Measurements from ENCODE around the gene CACNA1G. TPM values are rescaled to one million over a fixed set of nuclear protein-coding genes. Genes with fewer than 3 reads are reported as not detected.

The CACNA1G gene
- total and polyA plus RNA-seq, 10 donors, result 0.02 to 1.3 (median 0.09) TPM; not detected in 1

DNA sequence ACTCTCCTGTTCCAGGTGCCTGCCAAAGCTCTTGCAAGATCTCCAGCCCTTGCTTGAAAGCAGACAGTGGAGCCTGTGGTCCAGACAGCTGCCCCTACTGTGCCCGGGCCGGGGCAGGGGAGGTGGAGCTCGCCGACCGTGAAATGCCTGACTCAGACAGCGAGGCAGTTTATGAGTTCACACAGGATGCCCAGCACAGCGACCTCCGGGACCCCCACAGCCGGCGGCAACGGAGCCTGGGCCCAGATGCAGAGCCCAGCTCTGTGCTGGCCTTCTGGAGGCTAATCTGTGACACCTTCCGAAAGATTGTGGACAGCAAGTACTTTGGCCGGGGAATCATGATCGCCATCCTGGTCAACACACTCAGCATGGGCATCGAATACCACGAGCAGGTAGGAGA, 17.7 kb downstream of the CACNA1G start:
- 79 to 90% (median 83%) methylated on average over 5 to 16 of the region's 16 CpGs; no CpG with 5 or more reads in 1 of the 5 donors for WGBS, 5 donors

DNA sequence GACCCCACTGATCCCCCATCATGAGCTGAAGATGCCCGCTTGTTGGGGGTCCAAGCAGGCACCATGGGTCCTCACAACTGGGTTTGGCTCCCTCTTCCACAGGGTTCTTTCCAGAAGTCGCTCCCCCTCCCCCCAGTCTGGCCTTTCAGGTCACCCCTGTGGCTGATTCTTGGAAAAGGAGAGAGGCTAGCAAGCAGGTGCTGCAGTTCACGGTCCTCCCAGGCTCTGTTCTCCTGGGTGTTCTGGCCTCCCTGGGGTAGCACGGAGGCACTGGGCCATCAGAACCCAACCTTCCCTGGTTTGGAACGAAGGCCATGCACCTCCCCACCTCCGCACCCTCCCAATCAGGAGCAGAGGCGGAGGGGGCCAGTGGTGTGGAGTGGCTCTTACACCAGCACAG, 18.9 kb downstream of the CACNA1G start:
- H3K27ac ChIP-seq, result no peak overlapping the region
- H3K4me1 ChIP-seq, result no peaks in the 10 kb centered on the region
- H3K27me3 ChIP-seq (replicated peaks in 1 of 7), result peaks cover 0 to 46% (median 0%) of the 10 kb centered on the region in 7 donors
- H3K36me3 ChIP-seq, result no peaks in the 10 kb centered on the region
- WGBS, 5 donors, result 77 to 87% (median 86%) methylated on average over 3 to 7 of the region's 7 CpGs
- intact Hi-C loops (cut with DNase I; ENCODE audit: low total_unique reads), result no loop called here
- H3K4me3 ChIP-seq, result no peak overlapping the region
- DNase-seq, result no peak
- no peaks in the 10 kb centered on the region for H3K9me3 ChIP-seq
- TF ChIP-seq, protein P1, sequence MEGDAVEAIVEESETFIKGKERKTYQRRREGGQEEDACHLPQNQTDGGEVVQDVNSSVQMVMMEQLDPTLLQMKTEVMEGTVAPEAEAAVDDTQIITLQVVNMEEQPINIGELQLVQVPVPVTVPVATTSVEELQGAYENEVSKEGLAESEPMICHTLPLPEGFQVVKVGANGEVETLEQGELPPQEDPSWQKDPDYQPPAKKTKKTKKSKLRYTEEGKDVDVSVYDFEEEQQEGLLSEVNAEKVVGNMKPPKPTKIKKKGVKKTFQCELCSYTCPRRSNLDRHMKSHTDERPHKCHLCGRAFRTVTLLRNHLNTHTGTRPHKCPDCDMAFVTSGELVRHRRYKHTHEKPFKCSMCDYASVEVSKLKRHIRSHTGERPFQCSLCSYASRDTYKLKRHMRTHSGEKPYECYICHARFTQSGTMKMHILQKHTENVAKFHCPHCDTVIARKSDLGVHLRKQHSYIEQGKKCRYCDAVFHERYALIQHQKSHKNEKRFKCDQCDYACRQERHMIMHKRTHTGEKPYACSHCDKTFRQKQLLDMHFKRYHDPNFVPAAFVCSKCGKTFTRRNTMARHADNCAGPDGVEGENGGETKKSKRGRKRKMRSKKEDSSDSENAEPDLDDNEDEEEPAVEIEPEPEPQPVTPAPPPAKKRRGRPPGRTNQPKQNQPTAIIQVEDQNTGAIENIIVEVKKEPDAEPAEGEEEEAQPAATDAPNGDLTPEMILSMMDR (IDR thresholded peaks at IDR 0.05 in 8 of 11, conservative IDR thresholded peaks at IDR 0.05 in 3 of 11), result no peak

More for the DNA sequence above, 17.7 kb downstream of the CACNA1G start:
- TF ChIP-seq POLR2AphosphoS5 (IDR thresholded peaks at IDR 0.05) (no peak), POLR2A (IDR thresholded peaks at IDR 0.05) (no peak)
- TF ChIP-seq, protein P1 (IDR thresholded peaks at IDR 0.05 in 8 of 11, conservative IDR thresholded peaks at IDR 0.05 in 3 of 11), result no peak
- Histone ChIP-seq H3K27ac (no peak overlapping the region), H3K4me1 (no peaks in the 10 kb centered on the region), H3K4me3 (no peak overlapping the region), H3K27me3 (replicated peaks in 1 of 7) (peaks cover 0 to 46% (median 0%) of the 10 kb centered on the region in 7 donors), H3K9me3 (no peaks in the 10 kb centered on the region), H3K36me3 (no peaks in the 10 kb centered on the region)
- DNase-seq, result no peak
- intact Hi-C loops (cut with DNase I; ENCODE audit: low total_unique reads), result no loop called here

DNA sequence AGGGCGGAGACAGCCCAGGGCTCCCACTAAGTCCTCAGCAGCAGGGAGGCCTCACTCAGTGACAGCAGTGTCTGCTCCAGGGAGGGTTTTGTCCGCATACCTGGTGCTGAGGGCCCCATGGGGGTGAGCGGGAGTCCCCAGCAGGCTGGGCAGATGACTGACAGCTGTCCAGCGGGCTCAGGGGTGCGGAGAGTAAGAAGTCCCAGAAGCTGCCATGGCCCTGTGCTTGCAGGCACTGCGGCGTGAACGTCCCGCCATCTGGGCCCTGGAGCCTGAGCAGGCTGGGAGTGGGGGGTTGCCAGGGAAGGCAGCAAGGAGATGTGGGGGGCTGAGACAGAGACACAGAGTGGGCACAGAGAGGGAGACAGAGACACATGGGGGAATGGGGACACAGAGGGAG, 20.1 kb downstream of the CACNA1G start:
- TF ChIP-seq POLR2AphosphoS5 (IDR thresholded peaks at IDR 0.05), result no peak
- TF ChIP-seq, protein P1 (IDR thresholded peaks at IDR 0.05 in 8 of 11, conservative IDR thresholded peaks at IDR 0.05 in 3 of 11), result no peak
- TF ChIP-seq POLR2A (IDR thresholded peaks at IDR 0.05), result no peak
- WGBS, 5 donors, result 85 to 95% (median 93%) methylated on average over 8 to 9 of the region's 9 CpGs
- no peak for DNase-seq
- no peak overlapping the region for H3K27ac ChIP-seq
- no peaks in the 10 kb centered on the region for H3K4me1 ChIP-seq
- intact Hi-C loops (cut with DNase I; ENCODE audit: low total_unique reads), result no loop called here
- H3K9me3 ChIP-seq, result no peaks in the 10 kb centered on the region
- H3K4me3 ChIP-seq, result no peak overlapping the region
- H3K27me3 ChIP-seq (replicated peaks in 1 of 7), result peaks cover 0 to 46% (median 0%) of the 10 kb centered on the region in 7 donors
- no peaks in the 10 kb centered on the region for H3K36me3 ChIP-seq

DNA sequence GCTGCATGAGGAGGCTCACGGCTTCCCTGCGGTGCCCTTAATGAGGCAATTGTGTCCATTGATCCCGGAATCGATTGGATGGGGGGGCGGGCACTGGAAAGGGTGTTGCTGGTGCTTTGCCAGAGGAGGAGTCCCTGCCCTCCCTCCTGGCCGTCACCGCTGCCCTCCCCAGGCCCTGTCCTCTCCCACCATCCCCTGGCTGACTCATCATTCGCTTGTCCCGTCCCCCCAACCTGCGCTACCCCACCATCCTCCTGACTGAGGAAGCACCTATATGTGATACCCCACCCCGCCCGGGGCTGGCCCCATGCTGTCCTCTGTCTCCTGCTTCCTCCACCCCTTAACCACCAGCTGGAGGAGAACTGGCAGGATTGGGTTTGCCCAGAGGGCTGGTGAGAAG, 20.8 kb downstream of the CACNA1G start:
- intact Hi-C loops (cut with DNase I; ENCODE audit: low total_unique reads), result no loop called here
- Histone ChIP-seq H3K27ac (no peak overlapping the region), H3K4me1 (no peaks in the 10 kb centered on the region), H3K36me3 (no peaks in the 10 kb centered on the region), H3K9me3 (no peaks in the 10 kb centered on the region), H3K27me3 (replicated peaks in 1 of 7) (peaks cover 0 to 45% (median 0%) of the 10 kb centered on the region in 7 donors), H3K4me3 (no peak overlapping the region)
- WGBS, 5 donors, result 88 to 94% (median 90%) methylated on average over 12 of the region's 12 CpGs
- DNase-seq, result no peak
- TF ChIP-seq, protein P1 (IDR thresholded peaks at IDR 0.05 in 8 of 11, conservative IDR thresholded peaks at IDR 0.05 in 3 of 11), result no peak
- TF ChIP-seq POLR2AphosphoS5 (IDR thresholded peaks at IDR 0.05), result no peak

Measured in spleen (tissue), 11 donors.